Raji (cell line): ENCODE results near the gene LPP.

Experiments used
- POLR2A ChIP-seq: IDR thresholded peaks from 2 replicates; pipeline ENCODE4 v1.6.1; 2011; ENCODE audit warnings: low read depth, low read length, control low read depth; ENCODE audit not compliant: insufficient read depth

The LPP gene

DNA sequence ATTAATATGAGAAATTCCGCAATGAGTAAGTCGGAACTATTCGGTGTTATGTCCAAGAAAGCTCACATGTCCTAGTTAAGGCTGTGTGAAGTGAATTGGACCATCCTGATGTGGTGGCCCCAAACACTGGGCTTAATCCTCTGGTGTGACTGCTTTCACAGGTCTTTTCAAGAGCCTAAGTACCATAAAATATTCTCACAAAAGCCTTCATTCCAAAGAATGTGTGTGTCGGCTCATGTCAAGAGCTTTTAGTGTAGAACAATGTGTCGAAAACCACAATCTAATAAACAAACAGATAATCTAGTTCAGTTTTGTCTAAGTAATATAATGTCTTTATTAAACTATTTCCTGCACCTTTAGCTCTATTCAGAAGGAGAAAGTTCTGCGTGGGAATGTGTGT is 311.4 kb downstream of the LPP start:
- TF ChIP-seq POLR2A: no peak

DNA sequence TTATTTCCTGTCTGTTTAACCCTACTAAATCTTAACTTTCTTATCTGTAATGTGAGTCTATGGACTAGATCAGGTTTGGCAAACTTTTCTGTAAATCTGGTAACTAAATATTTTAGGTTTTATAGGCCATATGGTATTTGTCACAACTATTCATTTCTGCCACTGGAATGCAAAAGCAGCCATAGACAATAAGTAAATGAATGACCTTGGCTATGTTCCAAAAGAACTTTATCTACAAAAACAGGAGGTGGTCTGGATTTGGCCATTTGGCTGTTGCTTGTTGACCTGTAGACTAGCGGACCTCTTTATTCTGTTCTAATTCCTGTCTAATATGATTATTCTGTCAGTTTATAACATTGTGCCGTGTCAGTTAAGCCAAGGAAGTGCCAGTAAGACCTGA is 314.2 kb downstream of the LPP start:
- no peak for TF ChIP-seq POLR2A

DNA sequence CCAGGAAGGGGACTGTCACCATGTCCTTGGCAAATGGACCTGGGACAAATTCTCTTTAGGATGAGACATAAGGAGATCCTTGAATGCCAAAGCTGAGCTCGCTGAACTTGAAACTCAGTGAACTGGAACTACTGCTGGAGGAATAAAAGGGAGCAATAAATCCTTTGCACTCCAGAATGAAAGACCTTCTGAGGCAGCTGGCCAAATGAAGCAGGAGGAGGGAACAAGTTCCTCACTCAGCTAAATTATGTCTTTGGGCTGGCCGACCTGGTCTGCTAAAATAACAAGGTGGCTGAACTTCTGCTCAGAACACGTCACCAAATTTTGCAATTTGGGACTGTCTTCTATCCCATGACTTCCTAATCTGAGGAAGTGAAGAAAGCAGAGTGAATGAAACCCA is 314.7 kb downstream of the LPP start:
- TF ChIP-seq POLR2A: no peak

- TF ChIP-seq POLR2A: no peak
Measured at GRCh38 chr3:188469228-188469885, 315.4 kb downstream of the LPP start.

DNA sequence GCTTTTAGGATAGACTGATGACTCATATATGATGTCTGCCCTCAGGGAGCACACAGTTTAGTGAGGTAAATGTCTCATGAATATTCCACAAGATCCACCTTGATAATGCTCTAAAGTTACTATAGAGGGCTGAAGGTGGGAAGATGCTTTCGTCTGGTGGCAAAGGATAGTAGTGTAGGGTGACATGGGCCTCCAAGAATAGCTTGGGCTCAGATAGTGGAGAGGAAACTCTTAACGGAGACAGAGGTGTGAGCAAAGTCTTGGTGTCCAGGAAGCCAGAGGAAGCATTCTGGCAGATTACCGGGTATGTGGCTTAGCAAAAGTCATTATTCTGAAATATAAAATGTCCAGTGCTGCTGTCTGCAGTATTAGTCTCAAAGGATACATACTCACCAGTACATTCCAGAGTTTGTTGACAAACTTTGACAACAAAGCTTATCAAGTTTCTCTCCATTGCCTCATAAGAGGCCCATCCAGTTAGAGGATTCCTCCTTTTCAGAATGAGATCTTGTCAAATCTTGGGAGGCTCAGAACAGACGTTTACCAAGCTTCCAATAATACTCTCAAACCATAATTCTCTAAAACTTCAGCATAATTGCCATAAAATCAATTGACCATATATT is 316.7 kb downstream of the LPP start:
- TF ChIP-seq POLR2A: no peak

- TF ChIP-seq POLR2A: no peak
Measured at GRCh38 chr3:188471723-188472122, 317.8 kb downstream of the LPP start.

- TF ChIP-seq POLR2A: no peak
Measured at GRCh38 chr3:188472336-188472735, 318.4 kb downstream of the LPP start.

- no peak for TF ChIP-seq POLR2A
Measured at GRCh38 chr3:188473045-188473444, 319.1 kb downstream of the LPP start.

DNA sequence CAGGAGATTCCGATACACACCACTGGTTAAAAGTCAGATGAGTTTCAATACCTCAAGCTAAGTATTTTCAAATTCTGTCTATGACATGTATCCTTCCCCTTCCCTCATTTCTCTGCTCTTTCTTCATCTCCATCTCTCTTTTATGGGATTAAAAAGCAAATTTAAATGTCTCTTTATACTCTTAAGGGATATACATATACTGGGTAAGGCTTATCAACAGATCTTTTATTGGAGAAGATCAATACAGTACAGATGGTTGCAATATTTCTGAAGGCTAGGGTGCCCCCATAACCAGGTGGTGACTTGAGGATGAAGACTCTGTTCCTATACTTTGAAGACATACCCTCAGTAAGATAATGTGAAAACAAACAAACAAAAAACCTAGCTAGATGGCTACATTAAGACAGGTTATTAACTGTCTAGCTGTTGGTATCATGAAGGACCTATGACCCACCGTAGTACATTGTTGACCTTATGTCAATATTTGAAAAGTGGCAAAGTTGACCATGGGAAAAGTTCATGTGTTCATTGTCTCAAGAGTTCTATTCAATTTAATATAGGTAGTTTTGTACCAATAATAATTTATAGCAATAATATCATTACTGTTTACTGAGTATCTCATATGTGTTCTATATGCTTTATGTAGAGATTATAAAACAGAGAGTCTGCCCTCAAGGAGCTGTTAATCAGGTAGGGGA is 319.8 kb downstream of the LPP start:
- TF ChIP-seq POLR2A: no peak

DNA sequence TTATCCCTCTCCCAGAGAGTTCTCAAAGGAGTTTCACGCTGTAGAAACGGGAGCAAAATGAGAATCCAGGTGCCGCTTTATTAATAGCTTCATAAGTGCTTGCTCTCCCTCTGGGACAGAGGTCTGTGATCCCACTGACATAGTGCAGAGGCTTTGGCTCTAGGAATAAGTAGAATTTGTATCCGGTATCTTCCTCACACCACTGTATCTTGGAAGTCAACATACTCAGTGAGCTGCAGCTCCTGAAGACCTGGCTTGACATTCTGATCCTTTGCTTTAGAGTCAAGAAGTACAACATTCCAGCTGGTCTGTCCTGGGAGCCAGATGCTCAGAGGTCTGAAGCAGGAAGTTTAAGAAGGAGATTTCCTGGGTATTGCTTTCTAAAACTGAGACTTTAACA is 323.0 kb downstream of the LPP start:
- TF ChIP-seq POLR2A: no peak

DNA sequence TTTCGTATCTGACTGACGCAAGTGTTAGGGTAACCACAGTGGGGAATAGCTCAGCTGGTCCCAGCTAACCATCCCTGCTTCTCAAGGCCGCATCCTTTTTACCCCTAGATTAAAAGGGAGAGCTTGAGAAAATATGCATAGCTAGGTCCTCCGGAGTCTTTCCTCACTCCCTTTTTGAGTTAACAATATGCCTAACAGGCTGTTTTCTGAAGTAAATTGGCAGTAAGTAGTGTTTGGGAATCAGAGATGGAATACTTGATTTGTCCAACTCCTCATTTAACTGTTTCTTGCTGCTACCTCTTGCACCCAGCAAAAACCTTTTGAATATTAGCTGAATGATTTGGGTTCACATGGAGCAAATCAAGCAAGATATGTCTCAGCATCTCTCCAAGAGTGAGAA is 326.1 kb downstream of the LPP start:
- TF ChIP-seq POLR2A: no peak

GRCh38 chr3:188482929-188483328 is 329.0 kb downstream of the LPP start:
- no peak for TF ChIP-seq POLR2A

DNA sequence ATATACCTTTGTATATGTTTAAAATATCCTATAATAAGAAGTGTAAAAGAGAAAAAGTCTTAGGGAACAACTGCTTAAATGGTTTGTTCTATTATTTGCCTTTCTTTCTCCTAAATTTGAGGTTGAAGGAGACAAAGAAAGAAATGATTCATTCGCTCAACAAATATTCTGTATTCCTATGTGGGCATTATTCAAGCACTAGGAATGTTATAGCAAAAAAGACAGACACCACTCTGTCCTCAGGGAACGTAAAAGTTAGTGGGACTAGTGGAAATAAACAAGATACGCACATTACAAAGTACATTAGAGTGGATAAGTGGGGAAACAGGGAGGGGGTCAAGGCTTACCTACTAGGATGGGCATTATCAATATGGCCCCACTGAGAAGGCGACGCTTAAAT is 332.2 kb downstream of the LPP start:
- TF ChIP-seq POLR2A: no peak

- no peak for TF ChIP-seq POLR2A
Measured at GRCh38 chr3:188486952-188487351, 333.0 kb downstream of the LPP start.

- no peak for TF ChIP-seq POLR2A
Measured at GRCh38 chr3:188487652-188488051, 333.7 kb downstream of the LPP start.

DNA sequence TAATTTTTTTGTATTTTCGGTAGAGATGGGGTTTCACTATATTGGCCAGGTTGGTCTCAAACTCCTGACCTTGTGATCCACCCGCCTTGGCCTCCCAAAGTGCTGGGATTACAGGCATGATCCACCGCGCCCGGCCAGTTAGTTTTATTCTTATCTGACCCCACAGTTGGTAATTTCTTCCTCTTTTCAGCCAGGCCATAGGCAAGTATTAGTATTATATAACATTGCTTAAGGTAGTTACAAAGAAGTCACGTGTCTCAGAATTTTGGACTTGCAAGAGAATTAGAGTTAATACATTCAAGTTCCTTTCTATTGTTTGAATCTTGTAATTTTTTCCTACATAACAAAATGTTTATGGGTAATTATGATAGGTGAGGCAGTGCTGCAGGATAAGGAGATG is 334.8 kb downstream of the LPP start:
- no peak for TF ChIP-seq POLR2A
